HUES64 (cell line): Measurements from ENCODE around the gene IMMP2L.
"Not testable (repeated sequence)": the region's sequence is repeated elsewhere in the genome, so short reads cannot be mapped to it uniquely, and the experiment has no call there.

Experiments used
- H3K27ac ChIP-seq: 2 replicates; pipeline ENCODE4 v1.7.0; 2013; ENCODE audit warnings: low read depth, low read length, inconsistent platforms
- H3K27me3 ChIP-seq: 2 replicates; pipeline ENCODE4 v1.6.1; 2013; ENCODE audit warnings: mild to moderate bottlenecking, low read length; ENCODE audit not compliant: insufficient read depth
- H3K36me3 ChIP-seq: 2 replicates; pipeline ENCODE4 v1.6.1; 2013; ENCODE audit warnings: mild to moderate bottlenecking, low read length; ENCODE audit not compliant: insufficient read depth
- H3K4me1 ChIP-seq: 2 replicates; pipeline ENCODE4 v1.6.1; 2013; ENCODE audit warnings: mild to moderate bottlenecking, low read length, moderate library complexity; ENCODE audit not compliant: insufficient read depth
- H3K4me3 ChIP-seq: 2 replicates; pipeline ENCODE4 v1.5.1; 2013; ENCODE audit warnings: mild to moderate bottlenecking, low read length, moderate library complexity
- H3K9ac ChIP-seq: 2 replicates; pipeline ENCODE4 v1.6.1; 2013; ENCODE audit warnings: mild to moderate bottlenecking, low read depth, low read length
- H3K9me3 ChIP-seq: 2 replicates; pipeline ENCODE4 v1.6.1; 2013; ENCODE audit warnings: low read depth, low read length; ENCODE audit not compliant: insufficient read depth
- WGBS: fragments of 150-250, 120-280 bp; methylation state at CpG from one replicate; pipeline ENCODE4 v1.1.7; 2013; ENCODE audit warnings: missing lambda C conversion rate; 5-methylcytosine and 5-hydroxymethylcytosine counted together

The IMMP2L gene

GRCh38 chr7:111505422-111505821, 56.9 kb downstream of the IMMP2L start:
- not testable (repeated sequence) for H3K9ac ChIP-seq, H3K9me3 ChIP-seq

DNA sequence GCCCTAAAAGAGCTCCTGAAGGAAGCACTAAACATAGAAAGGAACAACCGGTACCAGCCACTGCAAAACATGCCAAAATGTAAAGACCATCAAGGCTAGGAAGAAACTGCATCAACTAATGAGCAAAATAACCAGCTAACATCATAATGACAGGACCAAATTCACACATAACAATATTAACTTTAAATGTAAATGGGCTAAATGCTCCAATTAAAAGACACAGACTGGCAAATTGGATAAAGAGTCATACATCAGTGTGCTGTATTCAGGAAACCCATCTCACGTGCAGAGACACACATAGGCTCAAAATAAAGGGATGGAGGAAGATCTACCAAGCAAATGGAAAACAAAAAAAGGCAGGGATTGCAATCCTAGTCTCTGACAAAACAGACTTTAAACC, 60.5 kb downstream of the IMMP2L start:
- H3K4me3 ChIP-seq, H3K27ac ChIP-seq, H3K27me3 ChIP-seq, H3K36me3 ChIP-seq, H3K4me1 ChIP-seq, H3K9ac ChIP-seq: not testable (repeated sequence)
- 100% methylated on average over 2 of the region's 2 CpGs for WGBS
- H3K9me3 ChIP-seq = peaks cover 13% of the 10 kb centered on the region; the same call in 1 of the 2 replicates

More at GRCh38 chr7:111505422-111505821, 56.9 kb downstream of the IMMP2L start:
- not testable (repeated sequence) for H3K27me3 ChIP-seq, H3K4me1 ChIP-seq, H3K36me3 ChIP-seq, H3K27ac ChIP-seq, H3K4me3 ChIP-seq

DNA sequence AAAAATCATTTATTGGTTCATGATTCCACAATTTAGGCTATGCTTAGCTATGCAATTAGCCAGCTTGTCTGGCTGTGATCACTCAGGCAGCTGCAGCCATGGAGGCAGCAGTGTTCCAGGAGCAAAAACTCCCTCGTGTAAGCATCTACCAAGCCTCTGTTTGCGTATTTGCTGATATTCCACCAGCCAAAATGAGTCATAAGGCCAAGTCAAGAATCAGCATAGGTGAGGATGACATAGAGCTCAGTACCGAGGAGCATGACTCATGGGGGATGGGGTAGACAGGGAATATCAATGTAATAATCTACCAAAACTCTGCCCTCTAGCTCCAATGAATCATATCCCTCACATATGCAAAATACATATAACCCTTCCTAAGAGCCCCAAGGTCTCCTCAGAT, 63.3 kb downstream of the IMMP2L start:
- Histone ChIP-seq H3K4me1 (no peaks in the 10 kb centered on the region), H3K27me3 (no peaks in the 10 kb centered on the region), H3K4me3 (no peak overlapping the region), H3K9ac (no peak overlapping the region), H3K9me3 (peaks cover 13% of the 10 kb centered on the region; the same call in 1 of the 2 replicates), H3K36me3 (no peaks in the 10 kb centered on the region), H3K27ac (no peak overlapping the region)
- 99% methylated on average over 3 of the region's 3 CpGs for WGBS

DNA sequence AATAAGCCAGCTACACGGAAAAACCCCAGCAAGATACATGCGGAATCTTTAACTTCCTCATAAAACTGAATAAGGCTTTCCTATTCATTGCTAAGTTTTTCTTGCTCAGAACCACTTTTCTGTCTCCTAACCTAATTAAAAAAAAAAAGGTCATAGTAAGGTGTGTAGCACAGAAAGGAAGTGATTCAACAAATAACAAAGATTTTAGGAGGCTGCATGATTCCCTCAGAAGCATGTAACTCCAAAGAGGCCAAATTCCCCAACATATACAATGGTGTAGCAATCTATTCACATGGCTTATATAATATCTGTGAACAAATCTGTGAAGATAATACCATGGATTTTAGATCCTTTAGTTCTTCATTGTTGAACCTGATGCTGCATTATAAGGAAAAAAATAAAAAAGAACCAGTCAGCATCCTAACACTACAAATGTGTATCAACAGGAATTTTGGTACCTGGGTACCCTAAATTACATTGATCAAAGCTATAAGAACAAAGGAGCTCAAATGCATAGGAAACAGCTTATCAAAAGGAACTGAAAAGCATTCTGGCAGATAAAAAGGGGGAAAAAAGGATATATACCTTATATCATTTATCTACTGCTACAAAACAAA, 63.8 kb downstream of the IMMP2L start:
- no peaks in the 10 kb centered on the region for H3K36me3 ChIP-seq
- H3K9me3 ChIP-seq = peaks cover 13% of the 10 kb centered on the region; the same call in 1 of the 2 replicates
- no peak overlapping the region for H3K9ac ChIP-seq
- H3K4me3 ChIP-seq = no peak overlapping the region
- H3K27ac ChIP-seq = no peak overlapping the region
- no peaks in the 10 kb centered on the region for H3K27me3 ChIP-seq
- 95% methylated on average over 2 of the region's 2 CpGs for WGBS
- H3K4me1 ChIP-seq = no peaks in the 10 kb centered on the region

- Histone ChIP-seq H3K9me3 (peaks cover 13% of the 10 kb centered on the region; the same call in 1 of the 2 replicates), H3K9ac (no peak overlapping the region), H3K27me3 (no peaks in the 10 kb centered on the region), H3K27ac (no peak overlapping the region), H3K36me3 (no peaks in the 10 kb centered on the region), H3K4me1 (no peaks in the 10 kb centered on the region), H3K4me3 (no peak overlapping the region)
- WGBS = 97% methylated on average over 2 of the region's 2 CpGs
These were observed 67.0 kb downstream of the IMMP2L start for GRCh38 chr7:111495173-111495810.

GRCh38 chr7:111492234-111492633, 70.1 kb downstream of the IMMP2L start:
- Histone ChIP-seq H3K9ac (no peak overlapping the region), H3K4me3 (no peak overlapping the region), H3K9me3 (no peaks in the 10 kb centered on the region), H3K4me1 (no peaks in the 10 kb centered on the region), H3K36me3 (no peaks in the 10 kb centered on the region), H3K27me3 (no peaks in the 10 kb centered on the region), H3K27ac (no peak overlapping the region)
- WGBS = 96% methylated on average over 1 of the region's 2 CpGs

DNA sequence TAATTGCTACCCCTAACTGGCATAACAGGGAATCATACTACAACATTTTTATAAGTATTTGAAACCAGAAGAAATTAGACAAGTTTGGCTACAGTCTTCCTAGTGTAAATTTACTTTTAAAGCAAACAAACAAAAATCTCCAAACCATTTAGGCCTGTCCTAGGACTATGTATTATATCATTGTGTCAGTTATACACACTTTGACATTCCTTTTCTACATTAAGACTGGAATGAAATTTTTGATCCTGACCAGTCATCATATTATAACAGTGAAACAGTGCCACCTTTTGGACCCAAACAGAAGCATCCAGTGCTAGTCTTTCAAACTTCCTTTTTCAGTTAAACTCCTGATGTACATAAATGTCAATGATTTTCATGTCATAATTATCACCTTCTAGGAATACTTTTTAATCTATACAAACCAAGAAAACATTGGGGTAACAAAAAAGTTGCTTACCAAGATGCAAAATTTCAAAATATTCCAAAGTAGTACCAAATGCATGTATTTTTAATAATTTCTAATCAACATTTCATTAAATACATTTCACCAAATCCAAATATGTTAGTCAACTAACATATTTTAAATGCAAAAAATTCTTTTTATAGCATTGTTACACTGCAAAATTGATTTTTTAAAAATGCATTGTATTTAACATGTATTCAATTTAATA, 75.7 kb downstream of the IMMP2L start:
- H3K9me3 ChIP-seq = no peaks in the 10 kb centered on the region
- H3K9ac ChIP-seq = no peak overlapping the region
- no peaks in the 10 kb centered on the region for H3K36me3 ChIP-seq
- no peaks in the 10 kb centered on the region; the same call in 1 of the 2 replicates for H3K4me1 ChIP-seq
- H3K27ac ChIP-seq = no peak overlapping the region
- no peak overlapping the region for H3K4me3 ChIP-seq
- H3K27me3 ChIP-seq = no peaks in the 10 kb centered on the region

GRCh38 chr7:111485701-111486380, 76.5 kb downstream of the IMMP2L start:
- 94% methylated on average over 3 of the region's 4 CpGs for WGBS

DNA sequence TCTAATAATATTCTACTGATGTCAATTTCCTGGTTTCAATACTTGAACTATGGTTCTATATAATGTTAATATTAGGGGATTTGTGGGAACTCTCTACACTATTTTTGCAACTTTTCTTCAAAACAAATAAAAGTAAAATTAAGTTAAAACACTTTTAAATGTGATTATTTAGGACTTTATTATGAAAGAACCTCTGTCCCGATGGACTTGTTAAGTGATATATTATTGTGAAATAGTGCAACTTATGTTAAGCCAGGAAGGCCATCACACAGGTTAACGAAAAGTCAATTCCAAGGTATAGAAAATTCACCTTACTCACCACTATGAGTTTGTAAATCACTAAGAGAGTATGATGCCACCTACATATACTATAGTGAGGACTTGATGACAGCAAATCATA, 79.2 kb downstream of the IMMP2L start:
- 92% methylated on average over 1 of the region's 2 CpGs for WGBS
- H3K9ac ChIP-seq = no peak overlapping the region
- H3K4me3 ChIP-seq = no peak overlapping the region
- no peaks in the 10 kb centered on the region; the same call in 1 of the 2 replicates for H3K4me1 ChIP-seq
- H3K9me3 ChIP-seq = no peaks in the 10 kb centered on the region
- H3K27ac ChIP-seq = no peak overlapping the region
- H3K36me3 ChIP-seq = no peaks in the 10 kb centered on the region
- H3K27me3 ChIP-seq = no peaks in the 10 kb centered on the region

More at GRCh38 chr7:111485701-111486380, 76.5 kb downstream of the IMMP2L start:
- Histone ChIP-seq H3K27ac (no peak overlapping the region), H3K4me3 (no peak overlapping the region), H3K4me1 (no peaks in the 10 kb centered on the region; the same call in 1 of the 2 replicates), H3K9ac (no peak overlapping the region), H3K27me3 (no peaks in the 10 kb centered on the region), H3K36me3 (no peaks in the 10 kb centered on the region), H3K9me3 (no peaks in the 10 kb centered on the region)

GRCh38 chr7:111477462-111478225, 84.6 kb downstream of the IMMP2L start:
- Histone ChIP-seq H3K9ac (no peak overlapping the region), H3K4me3 (no peak overlapping the region), H3K27me3 (no peaks in the 10 kb centered on the region), H3K27ac (no peak overlapping the region), H3K9me3 (no peaks in the 10 kb centered on the region), H3K36me3 (no peaks in the 10 kb centered on the region), H3K4me1 (no peaks in the 10 kb centered on the region)
- WGBS = 90% methylated on average over 4 of the region's 4 CpGs
